Limb (tissue), 2 donors: ENCODE data around the gene AEBP1.

Experiments
- DNase-seq, 2 donors: peaks; one replicate each; pipeline ENCODE4 v3.0.0-alpha.2; 2016; ENCODE audit errors: extremely low spot score in 2 of 2

The AEBP1 gene

DNA sequence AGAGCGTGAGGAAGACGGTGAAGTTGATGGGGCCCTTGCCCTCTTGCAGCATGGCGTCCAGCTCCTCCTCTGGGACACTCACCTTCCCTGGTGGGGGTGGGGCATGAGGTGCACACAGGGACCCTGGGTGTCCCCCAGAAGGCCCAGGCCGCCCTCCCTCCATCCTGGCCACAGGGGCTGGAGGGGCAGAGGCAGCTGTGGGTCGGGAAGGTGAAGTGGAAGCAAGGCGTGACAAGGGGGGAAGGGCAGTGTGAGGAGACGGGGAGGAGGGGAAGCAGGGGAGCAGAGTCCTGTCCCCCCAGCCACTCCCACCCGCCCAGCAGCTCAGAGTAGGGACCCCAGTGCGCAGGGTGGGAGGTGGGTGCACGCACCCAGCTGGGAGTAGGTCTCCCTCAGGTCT is 36.2 kb downstream of the AEBP1 start:
- DNase-seq = no peak

DNA sequence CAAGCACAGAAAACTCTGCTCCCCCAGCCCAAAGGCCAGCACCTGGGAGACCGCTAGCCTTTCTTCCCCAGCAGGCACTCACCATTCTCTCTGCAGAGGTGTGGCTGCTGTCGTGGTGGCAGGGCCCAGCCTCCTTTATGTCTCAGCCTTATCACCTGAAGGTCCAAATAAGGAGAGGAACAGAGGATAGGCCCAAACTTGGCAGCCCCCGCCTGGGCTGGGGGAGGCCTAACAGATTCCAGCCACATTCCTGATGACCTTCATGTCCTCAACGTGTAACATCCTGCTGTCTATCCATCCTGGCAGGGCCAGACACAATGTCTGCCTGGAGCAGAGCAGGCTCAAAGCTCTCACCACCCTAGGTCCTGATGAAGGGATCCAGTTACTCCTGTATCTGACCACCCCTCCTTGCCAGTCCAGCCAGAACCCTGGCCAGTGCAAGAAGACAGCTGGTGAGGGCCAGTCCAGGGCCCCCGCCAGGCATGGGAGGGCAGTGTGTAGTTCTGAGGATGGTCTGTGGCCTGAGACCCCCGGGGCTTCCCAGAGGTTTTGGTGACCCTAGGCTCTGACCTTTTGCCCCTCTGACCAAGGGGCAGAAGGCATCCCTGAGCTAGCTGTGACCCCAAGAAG is 37.2 kb downstream of the AEBP1 start, which contains the start of gene MYL7:
TSS of gene MYL7 (minus strand) at position 112 of the 630 bp plus-strand sequence. CDS start at position 85, 27 bp downstream.
- no peak for DNase-seq

DNA sequence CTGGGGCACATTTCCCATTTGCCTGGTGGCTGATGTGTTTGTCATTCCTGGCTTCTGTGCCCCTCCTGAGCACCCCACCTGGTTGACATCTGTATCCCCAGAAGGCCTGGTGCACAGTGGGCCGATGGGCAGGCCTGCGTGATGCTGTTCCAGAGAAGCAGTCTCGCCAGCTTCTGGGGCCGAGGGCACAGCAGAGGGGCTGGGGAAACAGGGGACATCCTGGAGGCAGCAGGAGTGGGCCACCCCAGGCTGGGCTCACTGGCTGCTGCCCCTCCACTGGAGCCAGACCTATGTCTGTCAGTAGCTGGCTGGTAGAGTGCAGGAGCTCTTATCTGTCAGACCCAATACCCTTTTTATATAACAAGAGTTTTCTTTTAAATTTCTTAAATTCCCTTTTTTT is 37.9 kb downstream of the AEBP1 start:
- no peak for DNase-seq

DNA sequence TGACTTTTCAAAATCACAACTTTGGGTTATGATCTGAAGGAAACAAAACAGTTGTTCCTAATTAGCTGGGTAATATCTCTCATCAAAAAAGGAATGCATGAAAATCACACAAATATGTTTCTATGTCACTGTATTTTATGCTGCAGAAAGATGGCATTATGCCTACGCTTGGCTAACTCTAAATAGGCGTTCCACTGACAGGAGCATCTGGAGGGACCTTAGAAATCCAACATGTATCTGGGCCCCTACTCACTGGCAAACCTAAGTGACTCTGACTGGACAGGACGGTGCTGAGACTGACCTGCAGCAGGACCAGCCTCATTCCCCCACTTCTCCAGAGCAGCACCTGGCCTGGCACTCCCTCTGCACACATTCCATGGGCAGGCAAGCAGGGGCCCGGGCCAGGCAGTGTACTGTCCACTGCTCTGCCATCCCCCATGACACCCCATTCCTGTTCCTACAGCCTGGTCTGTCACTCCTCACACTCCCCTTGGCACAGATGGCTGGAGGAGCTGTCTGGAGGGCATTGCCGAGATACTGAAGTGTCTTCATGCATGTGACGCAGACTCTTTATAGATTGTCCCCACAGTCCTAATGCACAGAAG is 39.6 kb downstream of the AEBP1 start:
- peak in 1 of 2 donors; percentile 12 for DNase-seq

DNA sequence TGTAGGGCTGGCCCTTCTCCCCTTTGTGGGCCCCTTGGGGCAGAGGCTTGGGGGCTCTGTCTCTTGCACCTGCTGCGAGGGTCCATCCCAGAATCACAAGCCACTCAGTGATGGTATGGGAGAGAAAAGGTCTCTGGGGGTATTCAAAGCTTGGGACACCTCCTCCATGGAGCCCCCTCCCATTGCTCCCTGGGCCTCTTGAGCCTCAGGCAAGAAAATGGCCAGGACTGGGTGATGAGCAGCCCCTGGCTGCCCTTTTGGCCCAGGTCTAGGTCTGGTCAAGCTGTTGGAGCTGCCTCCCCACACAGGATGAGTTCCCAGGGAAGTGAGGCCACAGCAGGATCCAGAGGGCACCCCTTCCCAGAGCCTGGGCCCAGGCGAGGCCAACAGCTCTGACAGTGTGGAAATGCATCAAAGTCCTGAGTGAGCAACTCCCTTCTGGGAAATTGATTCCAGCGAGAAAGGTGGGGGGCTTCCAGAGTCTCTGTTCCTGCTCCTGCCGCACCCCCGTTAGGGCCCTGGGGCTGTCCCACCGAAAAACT is 40.4 kb downstream of the AEBP1 start:
- no peak for DNase-seq

DNA sequence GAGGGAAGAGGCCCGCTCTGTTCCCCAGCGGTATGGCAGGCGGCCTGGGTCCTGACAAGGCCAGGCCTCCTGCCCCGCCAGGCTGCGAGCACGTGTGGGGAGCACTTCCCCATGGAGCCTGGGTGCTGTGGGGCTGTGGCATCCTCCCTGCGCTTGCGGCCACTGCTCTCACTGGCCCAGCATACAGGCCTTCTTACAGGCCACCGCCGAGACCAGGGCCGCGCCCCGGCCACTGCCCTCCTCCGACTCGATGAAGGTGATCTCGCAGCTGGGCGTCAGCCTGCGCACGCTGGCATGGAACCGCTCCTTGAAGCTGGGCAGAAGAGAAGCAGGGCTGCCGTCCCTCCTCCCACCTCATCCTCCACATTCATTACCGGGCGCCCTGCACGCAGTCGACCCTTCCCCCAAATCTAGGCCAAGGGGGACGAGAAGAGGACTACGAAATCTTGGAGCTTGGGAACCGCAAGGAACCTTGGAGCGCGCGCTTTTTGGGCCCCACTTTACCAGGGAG is 40.9 kb downstream of the AEBP1 start:
- DNase-seq = peak in 1 of 2 donors; percentile 30

DNA sequence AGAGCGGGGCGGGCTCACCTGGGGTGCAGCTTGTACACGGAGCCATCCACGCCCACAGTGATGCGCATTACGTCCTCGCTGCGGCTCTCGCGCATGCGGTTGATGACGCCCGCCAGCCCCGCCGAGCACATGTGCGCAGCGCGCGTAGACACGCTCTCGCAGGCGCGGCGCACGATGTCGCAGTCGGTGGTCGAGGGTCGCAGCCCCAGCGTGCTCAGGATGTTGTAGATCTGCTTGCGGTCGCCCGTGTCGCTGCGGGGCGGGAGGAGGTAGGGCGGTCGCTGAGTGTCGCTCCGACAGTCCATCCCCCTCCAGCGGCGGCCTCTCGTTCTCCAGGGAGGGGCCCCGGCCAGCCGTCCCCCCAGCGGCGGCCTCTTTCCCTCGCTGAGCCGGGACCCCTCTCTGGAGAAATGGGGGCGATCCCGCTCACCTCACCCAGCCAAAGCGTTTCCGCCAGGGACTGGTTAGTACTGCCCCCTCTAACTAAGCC is 41.4 kb downstream of the AEBP1 start:
- DNase-seq = peak in 1 of 2 donors; percentile 76

DNA sequence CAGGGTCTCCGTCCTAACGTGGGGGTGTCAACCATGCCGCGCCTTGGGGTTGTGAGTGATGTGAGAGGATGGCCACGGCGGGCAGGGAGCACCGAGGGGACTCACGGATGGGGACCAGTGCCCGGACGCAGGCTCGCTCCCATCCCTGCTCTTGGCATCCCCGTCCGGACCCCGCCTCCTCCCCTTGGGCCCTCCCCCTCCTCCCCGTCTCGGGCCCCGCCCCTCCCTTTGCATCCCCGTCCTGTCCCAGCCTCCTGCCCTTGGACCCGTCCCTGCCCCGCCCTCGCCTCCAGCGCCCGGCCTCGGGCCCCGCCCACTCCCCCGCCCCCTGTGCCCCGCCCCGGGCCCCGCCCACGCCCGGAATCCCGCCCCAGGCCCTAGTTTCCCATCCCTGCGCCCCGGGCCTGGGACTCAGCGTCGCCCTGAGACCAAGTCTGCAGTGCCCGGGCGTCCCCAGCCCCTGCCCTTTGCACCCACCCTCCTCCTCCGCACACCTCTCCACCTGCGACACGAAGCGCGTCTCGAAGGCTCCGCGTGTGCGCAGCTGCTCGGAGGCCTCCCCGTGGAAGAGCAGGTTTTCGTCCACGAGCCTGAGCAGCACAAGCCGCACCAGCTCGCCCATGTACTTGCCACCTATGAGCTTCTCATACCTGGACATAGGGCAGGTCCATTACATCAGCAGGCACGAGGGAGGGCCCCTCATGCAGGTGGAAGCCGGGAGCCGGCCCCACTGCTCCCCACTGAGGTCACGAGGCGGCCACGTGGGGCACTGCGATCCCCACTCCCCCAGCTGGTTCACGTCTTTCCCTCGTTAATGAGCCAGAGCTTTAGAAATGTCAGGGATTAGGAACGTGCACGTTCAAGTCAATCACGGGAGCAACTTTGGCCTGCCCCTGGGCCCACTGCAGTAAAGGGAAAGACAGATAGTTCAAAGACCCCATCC is 42.1 kb downstream of the AEBP1 start:
- peak; percentile 37 to 86 for DNase-seq

DNA sequence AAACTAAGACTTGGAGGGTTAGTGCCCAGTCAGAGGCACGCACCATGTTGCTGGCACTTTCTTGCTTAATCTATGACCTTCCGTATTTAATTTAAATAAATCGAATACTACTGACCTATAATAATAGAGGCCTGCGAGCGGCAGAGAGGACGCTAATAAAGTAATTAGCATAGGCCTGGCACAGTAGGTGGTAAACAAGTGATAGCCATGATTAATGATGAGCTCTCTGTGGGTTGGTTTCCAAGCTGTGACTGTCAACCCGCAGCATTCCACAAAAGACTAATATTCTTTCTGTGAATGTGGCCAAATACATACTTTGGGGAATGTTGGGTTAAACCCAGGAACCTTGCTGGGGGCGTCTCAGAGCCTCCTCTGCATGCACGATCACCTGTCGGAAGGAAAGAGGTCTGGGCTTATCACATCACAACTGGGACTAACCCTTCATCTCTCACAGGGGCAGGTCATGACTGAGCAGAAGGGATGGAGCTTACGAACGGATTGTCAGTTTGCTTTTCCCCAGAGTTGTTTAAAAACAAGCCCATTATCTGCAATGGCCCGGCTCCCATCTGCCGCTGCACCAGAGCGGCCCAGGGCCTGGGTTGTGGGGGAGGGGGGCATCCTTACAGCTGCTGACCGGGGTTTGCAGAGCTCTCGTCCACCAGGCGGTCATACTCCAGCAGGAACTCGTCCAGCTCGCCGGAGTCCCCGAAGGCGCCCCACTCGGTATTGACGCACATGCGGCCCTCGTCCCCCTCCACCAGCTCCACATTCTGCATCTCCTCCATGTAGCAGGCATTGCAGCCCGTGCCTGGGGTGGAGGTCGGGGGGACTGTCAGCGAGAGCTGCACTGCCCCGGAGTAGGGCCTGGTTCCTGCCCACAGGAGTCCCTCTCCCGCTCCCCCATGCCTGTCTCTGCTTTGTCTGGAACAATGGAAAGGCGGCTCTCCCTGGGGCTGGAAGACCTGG is 43.2 kb downstream of the AEBP1 start:
- DNase-seq = peak in 1 of 2 donors; percentile 68

DNA sequence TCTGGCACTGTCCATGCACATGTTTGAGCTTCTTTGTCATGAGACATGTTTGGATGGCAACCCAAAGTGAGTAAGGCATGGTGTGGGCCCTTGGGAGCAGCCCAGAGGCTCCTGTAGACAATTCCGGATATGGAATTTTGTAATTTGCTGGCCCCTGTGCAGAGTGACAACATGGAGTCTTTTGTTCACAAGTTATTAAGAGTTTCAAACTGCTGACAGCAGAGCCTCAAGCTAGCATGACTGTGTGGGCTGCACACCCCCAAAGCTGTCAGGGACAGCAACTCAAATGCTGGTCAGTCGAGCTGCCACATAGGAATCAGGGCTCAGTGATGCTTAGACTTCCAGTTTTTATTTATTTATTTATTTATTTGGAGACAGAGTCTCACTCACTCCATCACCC is 44.0 kb downstream of the AEBP1 start:
- DNase-seq = no peak

DNA sequence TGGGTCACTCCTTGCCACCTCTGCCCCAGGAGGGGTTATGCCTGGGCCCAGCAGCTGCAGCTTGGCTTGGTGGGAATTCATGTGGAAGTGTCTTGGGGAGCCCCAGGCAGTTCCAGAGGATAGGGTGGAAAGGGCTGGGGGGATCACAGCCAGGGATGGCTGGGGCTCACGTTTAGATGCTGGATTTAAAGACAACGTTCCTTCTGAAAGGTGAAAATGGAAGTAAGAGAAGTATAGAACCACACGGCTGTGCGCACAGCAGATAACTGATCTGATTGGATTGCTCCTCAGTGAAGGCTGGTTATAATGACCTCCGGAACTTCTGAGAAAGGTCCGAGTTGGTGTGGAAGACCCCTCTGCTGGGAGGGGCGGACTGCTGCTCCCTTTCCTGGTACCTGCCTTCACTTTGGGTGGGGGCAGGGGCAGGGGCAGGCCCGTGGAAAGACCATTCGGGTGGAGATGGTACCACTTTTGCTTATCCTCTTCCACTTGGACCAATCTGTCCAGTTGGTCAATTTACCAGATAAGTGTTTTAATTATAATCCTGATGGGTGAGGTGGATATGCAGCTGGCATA is 44.9 kb downstream of the AEBP1 start:
- no peak for DNase-seq

DNA sequence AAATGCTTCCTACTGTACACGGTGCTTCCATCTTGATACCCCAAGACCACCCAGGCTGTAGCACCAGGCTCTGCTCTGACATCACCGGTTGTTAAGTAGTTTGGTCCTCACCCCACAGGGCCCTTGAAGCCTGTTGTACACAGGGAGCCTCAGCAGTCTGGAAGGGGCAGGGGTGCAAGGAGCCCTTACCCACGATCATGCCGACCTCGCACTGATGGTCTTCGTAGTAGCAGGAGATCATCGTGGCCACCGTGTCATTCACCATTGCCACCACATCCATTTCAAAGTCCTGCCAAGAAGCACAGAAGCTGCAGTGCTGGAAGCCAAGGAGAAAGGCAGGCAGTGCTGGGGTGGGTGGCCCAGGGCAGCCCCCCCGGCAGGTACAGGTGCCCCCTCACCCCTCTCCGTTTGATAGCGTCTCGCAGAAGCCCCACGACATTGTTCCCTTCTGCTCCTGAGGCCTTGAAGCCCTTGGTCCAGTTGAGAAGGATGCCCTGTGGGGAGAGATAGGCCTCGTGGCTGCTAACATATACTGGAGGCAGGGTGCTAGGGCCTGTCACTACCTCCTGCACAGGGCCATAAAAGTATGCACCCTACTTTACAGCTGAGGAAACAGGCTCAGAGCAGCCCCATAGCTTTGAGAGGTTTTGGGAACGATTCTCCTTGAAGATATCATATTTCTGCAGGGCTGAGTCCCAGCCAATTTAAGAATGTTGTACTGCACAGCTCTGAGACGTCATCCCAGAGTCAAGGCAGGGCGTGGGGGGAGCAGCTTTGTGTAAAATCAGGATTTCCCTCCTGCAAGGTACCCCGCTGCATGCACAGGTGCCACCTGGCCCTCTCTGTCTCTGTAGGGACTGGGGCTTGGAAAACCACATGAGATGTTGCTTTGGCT is 45.7 kb downstream of the AEBP1 start:
- DNase-seq = peak; percentile 25 to 60

DNA sequence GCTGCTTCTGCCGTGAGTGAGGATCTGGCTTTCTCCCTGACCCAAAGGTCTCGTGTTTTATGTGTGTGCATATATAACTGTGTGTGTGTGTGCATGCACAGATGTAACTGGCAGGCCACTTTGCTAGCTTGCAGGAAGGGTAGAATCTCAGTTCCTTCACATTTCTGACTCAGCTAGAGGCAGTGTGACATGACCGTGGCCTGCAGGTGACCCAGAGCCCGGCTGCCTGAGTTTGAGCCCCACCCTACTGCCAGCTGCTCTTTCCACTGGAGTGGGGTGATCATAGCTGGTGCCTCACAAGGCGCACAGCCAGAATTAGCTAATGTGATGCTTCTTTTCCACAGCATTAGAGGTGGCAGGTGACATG is 46.3 kb downstream of the AEBP1 start:
- DNase-seq = peak in 1 of 2 donors; percentile 15

DNA sequence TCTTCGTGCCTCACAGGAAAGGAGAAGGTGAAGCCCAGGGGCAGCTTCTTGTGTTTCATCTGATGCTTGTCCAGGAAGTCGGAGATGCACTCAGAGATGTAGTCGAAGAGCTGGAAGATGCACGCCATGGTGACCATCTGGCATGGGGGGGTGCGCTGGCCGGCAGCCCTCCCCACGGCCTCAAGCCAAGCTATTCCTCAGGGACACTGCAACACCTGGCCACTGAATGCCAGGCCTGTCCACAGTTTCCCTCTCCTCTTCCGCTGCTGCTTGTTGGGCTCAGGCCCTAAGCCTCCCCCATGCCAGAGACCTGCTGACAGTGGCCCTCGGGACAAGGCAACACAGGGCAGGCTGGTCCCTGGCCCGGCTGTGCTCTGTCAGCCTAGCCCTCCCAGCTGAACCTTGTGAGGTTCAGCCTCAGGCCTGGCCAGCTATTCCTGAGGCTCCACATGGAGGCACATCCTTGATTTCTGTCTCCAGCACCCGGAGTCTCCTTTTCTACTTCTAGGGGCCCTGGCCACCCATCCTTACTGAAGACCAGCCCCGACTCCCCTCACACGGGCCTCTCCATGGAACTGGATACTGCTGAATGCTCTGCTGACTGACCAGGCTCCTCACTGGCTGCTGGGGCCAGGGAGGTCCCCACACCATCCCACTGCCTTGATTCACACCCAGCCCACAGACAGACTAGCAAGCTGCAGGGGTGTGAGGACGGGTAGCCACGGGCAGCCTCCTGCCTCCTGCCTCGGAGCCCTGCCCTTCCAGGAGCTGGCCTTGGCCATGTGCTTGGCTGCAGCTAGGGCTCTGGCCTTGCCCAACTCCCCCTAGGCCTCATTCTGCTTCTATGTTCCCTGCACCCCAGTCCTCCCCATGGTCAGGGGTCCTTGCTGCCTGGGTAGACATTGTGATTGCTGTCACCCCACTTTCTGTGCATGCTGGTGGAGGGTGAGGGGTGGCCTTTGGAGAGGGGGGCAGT is 47.1 kb downstream of the AEBP1 start:
- DNase-seq = no peak

DNA sequence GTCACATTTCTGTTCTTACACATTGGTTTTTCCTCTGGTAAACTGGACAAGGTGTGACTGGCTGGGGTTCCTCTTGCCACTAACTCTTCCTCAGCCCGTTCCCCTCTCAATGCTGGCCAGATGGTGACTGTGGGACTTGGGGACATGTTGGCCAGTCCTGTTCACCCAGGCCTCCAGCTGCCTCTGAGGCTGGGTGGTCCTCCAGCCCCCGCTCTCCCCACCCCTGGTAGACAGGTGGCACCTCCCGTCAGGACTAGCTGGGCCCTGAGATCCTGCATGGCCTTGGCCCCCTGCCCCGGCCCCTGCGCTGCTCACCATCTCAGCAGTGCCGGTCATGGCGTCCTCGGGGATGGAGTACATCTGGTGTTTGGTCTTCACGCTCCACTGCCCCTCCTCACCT is 47.8 kb downstream of the AEBP1 start:
- DNase-seq = no peak

DNA sequence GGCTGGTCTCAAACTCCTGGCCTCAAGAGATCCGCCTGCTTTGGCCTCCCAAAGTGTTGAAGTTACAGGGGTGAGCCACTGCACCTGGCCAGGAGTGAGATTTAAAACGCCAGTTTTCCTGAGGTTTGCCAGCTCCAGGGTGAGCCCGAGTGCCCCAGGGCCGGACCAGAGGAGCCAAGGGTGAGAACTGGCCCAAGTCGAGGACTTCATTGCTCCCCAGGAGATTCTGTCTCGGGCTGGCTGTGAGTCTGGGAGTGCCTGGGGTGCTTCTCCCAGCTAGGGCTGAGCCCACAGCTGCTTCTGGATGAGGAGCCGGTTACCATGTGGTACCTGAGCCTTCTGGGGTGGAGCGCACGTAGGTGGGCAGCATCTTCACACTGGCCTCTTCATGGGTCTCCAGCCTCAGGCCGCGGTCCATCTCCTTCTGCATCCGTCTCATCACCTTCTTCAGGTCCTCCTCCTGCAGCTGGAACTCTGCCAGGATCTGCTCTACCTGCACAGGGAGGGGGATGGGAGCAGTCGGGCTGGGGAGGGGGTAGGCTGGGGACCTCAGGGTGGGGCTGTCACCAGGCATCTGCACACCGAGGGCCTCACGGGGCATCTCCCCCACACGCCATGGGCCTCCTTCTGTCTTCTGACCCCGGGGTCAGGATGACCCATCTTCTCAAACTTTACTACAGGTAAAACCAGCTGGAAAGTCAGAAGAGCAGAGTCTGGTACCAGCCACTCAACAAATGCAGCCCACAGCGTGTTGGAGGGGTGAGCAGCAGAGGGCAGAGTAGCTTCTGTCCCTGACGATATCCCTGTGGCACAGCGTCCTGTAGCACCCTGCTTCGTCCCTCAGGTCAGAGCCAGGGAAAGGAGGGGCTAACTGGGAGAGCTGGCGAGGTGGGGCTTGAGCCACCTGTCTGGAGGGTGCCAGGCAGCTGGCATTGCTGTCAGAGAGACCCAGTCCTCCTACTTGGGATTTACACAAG is 49.1 kb downstream of the AEBP1 start:
- DNase-seq = peak in 1 of 2 donors; percentile 19

DNA sequence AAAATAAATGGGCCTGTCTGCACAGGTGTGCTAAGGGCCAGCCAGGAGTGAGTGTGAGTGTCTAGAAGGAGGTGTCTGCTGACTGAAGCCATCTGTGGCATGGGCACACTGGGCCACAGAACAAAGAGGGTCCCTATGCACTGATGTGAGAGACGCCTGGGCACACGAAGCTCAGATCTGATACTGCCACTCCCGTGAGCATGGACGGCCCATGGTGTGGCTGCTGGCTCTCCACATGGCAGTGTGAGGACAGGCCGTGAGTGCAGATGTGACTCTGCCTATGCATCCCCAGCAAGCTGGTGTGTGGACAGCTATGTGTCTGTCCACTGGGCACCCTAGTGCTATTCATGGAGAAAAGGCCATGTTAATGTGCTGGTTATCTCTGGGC is 49.8 kb downstream of the AEBP1 start:
- DNase-seq = peak in 1 of 2 donors; percentile 9
